Mucosa of descending colon (tissue), 3 donors: ENCODE measurements around the gene PMIS2. TPM values are rescaled to one million over a fixed set of nuclear protein-coding genes. Genes with fewer than 3 reads are reported as not detected.
A peak's percentile ranks its signal among the peaks of the same experiment; 100 is the strongest.

Experiments used
- ATAC-seq: fragments of 200-7000 bp; cut with Tn5 transposase; one replicate; pipeline ENCODE4 v1.9.1; 2020; ENCODE audit warnings: mild to moderate bottlenecking, moderate library complexity
- DNase-seq, 3 donors: peaks; one replicate each; pipeline ENCODE4 v3.0.0-alpha.2; 2020
- H3K36me3 ChIP-seq: fragments of 200-600 bp; one replicate; pipeline ENCODE4 v1.8.0; 2021; ENCODE audit warnings: low read depth, mild to moderate bottlenecking
- H3K4me1 ChIP-seq: fragments of 200-600 bp; one replicate; pipeline ENCODE4 v1.8.0; 2021; ENCODE audit warnings: low read depth, mild to moderate bottlenecking
- H3K4me3 ChIP-seq: fragments of 200-600 bp; one replicate; pipeline ENCODE4 v1.8.0; 2021; ENCODE audit warnings: mild to moderate bottlenecking
- H3K9me3 ChIP-seq: fragments of 200-600 bp; one replicate; pipeline ENCODE4 v1.8.0; 2021; ENCODE audit warnings: mild to moderate bottlenecking
- intact Hi-C, 2 donors: fragments of 100-400 bp; cut with DNase I in 1 of 2; cut with micrococcal nuclease in 1 of 2; formaldehyde crosslinking; loops; one replicate each; pipeline versions ENCODE4 v1.11.0 to v1.11.1; 2022; cut with DNase I, micrococcal nuclease
- total RNA-seq, 3 donors: library from RNA; stranded (reverse); fragmentation: NEBNext Ultra II Directional in 2 of 3; extraction: Animal tissue kit (Norgen Biotek cat#: 25700) in 2 of 3; gene quantifications; one replicate each; pipeline versions ENCODE4 v1.2.1 to v1.2.4, GENCODE V29; 2021 to 2023
- TF ChIP-seq, protein P1 (sequence below): fragments of 200-600 bp; IDR thresholded peaks from one replicate; pipeline ENCODE4 v1.8.0; 2022; ENCODE audit warnings: antibody characterized with exemption, mild to moderate bottlenecking
- donor health status: DM: no; HTN: no; CAD: no; lungs with moderate emphysema.
- donor health status: DM: no; HTN: no; CAD: no.
- donor health status: DM: no; HTN: yes; CAD: no.

The PMIS2 gene
- total RNA-seq, 3 donors from 2014 or later, result not detected

- Histone ChIP-seq H3K9me3 (no peaks in the 10 kb centered on the region), H3K4me1 (peaks cover 5% of the 10 kb centered on the region), H3K36me3 (no peaks in the 10 kb centered on the region), H3K4me3 (no peak overlapping the region)
- intact Hi-C loops, result no loop called here
- peak in 1 of 3 donors; percentile 5 for DNase-seq
- TF ChIP-seq, protein P1, sequence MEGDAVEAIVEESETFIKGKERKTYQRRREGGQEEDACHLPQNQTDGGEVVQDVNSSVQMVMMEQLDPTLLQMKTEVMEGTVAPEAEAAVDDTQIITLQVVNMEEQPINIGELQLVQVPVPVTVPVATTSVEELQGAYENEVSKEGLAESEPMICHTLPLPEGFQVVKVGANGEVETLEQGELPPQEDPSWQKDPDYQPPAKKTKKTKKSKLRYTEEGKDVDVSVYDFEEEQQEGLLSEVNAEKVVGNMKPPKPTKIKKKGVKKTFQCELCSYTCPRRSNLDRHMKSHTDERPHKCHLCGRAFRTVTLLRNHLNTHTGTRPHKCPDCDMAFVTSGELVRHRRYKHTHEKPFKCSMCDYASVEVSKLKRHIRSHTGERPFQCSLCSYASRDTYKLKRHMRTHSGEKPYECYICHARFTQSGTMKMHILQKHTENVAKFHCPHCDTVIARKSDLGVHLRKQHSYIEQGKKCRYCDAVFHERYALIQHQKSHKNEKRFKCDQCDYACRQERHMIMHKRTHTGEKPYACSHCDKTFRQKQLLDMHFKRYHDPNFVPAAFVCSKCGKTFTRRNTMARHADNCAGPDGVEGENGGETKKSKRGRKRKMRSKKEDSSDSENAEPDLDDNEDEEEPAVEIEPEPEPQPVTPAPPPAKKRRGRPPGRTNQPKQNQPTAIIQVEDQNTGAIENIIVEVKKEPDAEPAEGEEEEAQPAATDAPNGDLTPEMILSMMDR, result no peak
- ATAC-seq, result no peak
These were observed 31.9 kb upstream of the PMIS2 start for GRCh38 chr19:35554076-35554475.

DNA sequence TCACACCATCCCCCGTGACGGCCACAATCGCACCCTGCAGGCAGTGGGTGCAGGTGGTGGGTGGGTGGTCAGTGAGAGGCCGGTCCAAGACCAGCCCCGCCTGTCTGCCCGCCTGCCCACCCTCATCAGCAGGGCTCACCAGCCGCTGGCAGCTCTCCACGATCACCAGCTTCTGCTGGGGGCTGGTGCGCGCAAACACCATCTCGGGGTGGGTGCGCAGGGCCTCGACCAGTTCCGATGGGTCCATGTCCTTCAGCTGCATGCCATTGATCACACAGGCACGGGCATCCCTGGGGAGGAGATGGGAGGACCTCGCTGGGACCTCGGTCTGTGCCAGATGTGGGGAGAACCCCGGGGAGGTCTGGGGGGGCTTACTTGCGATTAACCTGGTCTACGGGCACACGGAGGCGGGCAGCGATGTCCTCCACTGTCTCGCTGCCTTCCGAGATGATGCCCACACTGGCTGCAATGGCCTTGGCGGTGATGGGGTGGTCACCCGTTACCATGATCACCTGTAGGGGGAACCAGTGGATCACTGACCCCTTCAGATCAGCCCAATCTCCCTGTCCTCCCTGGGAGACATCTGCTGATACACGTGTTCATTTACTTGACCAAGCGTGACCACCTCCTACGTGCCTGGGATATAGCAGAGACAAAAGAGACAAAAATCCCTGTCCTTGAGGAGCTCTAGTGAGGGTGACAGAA is 30.5 kb upstream of the PMIS2 start:
- intact Hi-C loops, result no loop called here

GRCh38 chr19:35556025-35556590 is 29.9 kb upstream of the PMIS2 start:
- Histone ChIP-seq H3K4me1 (peaks cover 5% of the 10 kb centered on the region), H3K36me3 (no peaks in the 10 kb centered on the region), H3K4me3 (no peak overlapping the region), H3K9me3 (no peaks in the 10 kb centered on the region)
- TF ChIP-seq, protein P1, result no peak
- no peak for DNase-seq
- ATAC-seq, result no peak
- intact Hi-C loops, result no loop called here

More for the DNA sequence above, 30.5 kb upstream of the PMIS2 start:
- Histone ChIP-seq H3K9me3 (no peaks in the 10 kb centered on the region), H3K4me1 (peaks cover 5% of the 10 kb centered on the region), H3K36me3 (no peaks in the 10 kb centered on the region), H3K4me3 (no peak overlapping the region)
- TF ChIP-seq, protein P1, result no peak
- peak in 1 of 3 donors; percentile 11 for DNase-seq
- no peak for ATAC-seq

DNA sequence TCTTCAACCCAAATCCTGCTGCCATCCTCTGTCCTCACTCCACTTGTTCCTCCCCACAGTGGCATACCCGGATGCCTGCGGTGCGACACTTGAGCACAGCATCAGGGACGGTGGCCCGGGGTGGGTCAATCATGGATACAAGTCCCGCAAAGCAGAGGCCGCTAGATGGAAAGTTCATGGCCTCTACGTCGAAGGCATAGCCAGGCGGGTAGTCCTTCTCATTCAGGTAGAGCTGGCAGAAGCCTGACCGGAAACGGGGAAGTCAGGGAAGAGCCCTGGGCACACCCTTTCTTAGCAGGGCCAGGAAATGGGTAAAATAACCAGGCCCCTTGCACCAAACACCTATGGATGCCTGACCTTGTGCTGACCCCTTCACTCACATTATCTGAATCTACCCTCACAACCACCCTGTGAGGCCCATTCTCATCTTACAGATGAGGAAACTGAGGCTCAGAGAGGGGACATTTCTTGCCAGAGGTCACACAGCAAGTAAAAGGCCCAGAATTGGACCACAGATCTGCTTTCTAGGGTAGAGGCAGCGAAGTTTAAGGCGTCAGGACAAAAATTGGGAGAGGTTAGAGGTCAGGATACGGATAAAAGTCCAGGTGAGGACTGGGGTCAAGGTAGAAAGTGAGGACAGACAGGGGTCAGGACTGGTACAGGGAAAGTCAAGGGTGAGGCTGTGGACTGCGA is 29.0 kb upstream of the PMIS2 start:
- Histone ChIP-seq H3K9me3 (no peaks in the 10 kb centered on the region), H3K36me3 (no peaks in the 10 kb centered on the region), H3K4me3 (no peak overlapping the region), H3K4me1 (peaks cover 5% of the 10 kb centered on the region)
- DNase-seq (no peak), ATAC-seq (no peak)
- TF ChIP-seq, protein P1, result no peak
- intact Hi-C loops, result no loop called here

DNA sequence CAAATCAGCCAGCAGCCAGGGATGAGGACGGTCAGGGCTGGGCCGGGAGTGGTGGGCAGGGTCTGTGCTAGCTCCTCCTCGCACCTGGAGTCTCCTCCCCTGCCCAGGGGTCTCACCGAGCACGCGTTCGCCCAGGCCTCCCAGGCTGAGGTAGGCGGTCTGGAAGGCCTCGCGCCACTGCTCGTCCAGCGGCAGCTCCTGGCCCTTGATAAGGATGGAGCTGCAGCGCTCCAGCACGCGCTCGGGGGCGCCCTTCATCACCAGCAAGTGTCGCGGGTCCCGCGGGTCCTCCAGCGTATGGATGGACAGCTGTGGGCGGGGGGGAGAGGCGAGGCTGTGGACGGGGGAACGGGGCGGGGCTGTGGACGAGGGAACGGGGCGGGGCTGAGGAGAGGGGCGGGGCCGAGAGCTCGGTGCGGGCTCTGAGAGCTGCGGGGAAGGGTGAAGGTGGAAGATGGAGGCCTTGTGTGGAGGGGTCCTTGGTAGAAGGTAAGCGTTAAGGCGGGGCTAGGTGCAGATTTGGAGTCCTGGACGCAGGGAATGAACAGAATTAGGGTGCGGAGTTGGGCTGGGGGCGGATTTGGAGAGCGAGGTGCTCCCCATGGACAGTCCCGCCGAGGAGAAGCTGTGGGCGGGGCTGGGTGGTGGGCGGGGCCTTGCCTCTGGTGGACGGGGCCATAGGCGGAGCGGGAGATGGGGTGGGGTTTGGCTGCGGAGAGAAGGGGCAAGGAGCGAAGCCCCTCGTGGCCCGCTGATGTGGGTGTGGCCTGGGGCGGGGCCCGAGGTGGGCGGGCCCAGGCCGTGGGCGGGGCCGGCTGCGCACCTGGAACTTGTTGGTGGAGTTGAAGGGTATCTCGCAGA is 28.2 kb upstream of the PMIS2 start:
- TF ChIP-seq, protein P1, result no peak
- ATAC-seq (peak; percentile 48), DNase-seq (peak in 2 of 3 donors; percentile 65 to 69)
- peaks cover 5% of the 10 kb centered on the region for H3K4me1 ChIP-seq
- no peaks in the 10 kb centered on the region for H3K36me3 ChIP-seq
- H3K4me3 ChIP-seq, result no peak overlapping the region
- intact Hi-C loops, result no loop called here
- no peaks in the 10 kb centered on the region for H3K9me3 ChIP-seq
